Measurements from ENCODE around the gene MELTF.

Gene MELTF

DNA sequence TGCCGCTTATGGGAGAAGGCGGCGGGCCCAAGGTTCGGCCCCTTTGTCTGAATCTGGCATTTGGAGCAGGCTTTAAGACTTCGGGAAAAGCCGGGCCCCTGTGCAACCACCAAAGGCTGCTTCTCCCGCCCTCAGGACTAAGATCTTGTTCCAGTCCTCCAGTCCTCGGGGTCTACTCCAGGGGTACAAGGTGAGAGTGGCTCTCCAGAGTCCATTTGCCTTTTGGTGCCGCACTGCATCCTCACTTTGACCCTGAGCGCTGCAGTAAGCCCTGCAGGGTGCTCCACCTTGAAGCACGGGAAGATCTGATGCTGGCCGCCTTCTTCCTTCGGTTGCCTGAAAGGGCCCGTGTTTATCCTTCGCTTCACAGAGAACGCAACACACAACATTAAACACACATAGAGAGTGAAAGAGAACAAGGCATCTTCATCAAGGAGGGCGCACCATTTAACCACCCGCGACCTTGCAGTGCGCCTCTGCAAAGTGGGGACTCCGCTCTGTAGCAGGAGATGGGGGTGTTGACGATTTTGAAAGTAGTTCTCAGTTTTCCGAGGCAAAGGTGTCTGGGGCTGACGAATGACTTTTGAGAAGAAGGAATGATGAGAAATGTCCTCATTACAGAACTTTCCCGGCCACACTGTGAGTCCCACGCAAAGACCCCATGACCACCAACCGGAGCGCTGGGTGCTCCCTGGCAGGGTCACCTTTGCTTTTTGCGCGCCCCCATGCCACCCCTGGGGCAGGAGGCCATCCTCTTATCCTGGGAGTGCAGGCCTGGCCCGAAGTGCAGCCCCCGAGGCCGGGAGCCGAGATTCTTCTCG is 62.0 kb downstream of the MELTF start:
- TF ChIP-seq, protein P1, sequence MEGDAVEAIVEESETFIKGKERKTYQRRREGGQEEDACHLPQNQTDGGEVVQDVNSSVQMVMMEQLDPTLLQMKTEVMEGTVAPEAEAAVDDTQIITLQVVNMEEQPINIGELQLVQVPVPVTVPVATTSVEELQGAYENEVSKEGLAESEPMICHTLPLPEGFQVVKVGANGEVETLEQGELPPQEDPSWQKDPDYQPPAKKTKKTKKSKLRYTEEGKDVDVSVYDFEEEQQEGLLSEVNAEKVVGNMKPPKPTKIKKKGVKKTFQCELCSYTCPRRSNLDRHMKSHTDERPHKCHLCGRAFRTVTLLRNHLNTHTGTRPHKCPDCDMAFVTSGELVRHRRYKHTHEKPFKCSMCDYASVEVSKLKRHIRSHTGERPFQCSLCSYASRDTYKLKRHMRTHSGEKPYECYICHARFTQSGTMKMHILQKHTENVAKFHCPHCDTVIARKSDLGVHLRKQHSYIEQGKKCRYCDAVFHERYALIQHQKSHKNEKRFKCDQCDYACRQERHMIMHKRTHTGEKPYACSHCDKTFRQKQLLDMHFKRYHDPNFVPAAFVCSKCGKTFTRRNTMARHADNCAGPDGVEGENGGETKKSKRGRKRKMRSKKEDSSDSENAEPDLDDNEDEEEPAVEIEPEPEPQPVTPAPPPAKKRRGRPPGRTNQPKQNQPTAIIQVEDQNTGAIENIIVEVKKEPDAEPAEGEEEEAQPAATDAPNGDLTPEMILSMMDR (conservative IDR thresholded peaks at IDR 0.05; ENCODE audit: low read depth, low read length) = no peak
- no peak for DNase-seq (ENCODE audit: low read depth)
- peak overlapping the region; percentile 64 for H3K4me3 ChIP-seq (ENCODE audit: low read depth, low read length)

DNA sequence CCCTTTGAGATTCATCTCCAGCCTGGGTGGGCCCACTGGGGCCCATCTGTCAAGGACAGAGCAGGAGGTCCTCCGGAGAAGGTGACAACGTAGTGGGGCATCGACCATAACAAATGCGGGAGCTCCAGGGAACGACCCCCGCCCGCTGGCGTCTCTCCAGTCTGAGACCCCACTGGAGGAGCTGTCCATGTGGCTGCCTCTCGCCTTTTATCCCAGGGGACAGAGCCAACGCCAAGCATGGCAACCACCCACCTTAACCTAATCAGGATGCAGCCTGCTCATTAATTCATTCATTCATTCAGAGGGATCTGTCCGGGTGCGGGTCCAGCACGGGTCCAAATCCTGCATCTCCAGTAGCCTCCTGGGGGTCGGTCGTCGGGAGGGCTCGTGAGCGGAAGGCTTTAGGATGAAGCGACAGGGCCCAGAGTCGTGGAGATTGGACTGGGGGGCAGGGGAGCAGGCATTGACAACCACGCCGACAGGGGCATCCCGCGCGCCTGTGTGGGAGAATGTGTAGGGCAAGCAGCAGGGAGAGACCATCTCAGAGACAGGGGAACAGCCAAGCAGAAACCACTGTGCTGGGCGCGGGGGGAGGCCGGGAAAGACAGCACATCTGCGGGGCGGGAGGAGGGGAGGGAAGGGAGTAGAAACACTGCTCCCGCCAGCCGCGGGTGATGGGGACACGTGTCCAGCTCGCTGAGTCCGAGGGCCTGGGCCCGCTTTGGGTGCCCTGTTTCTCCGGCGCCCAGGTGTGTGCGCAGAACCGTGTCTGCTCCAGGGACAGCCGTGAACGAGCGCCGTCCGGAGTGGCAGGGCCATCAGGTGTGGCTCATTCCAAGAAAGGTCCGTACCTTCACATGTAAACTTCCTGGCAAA is 62.9 kb downstream of the MELTF start:
- TF ChIP-seq, protein P1 (conservative IDR thresholded peaks at IDR 0.05; ENCODE audit: low read depth, low read length) = no peak
- peak overlapping the region; percentile 36 for H3K4me3 ChIP-seq (ENCODE audit: low read depth, low read length)
- DNase-seq (ENCODE audit: low read depth) = peak; percentile 56

DNA sequence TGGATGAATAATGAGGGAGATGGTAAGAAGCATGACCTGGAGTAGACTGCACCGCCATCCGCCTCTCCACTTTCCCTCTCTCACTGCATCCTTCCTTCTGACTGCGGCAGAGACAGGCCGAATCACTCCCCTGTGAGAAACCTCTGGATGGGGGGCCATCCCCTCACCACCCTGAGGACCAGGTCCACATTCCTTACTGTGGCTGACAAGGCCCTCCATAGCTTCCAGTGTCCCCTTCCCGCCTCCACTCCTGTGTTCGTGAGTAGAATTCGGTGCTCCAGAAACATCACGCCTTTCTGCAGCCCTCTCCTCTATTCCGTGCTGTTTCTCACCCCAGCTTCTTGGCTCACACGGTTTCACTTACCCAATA is 63.8 kb downstream of the MELTF start:
- no peak for DNase-seq (ENCODE audit: low read depth)
- H3K4me3 ChIP-seq (ENCODE audit: low read depth, low read length) = no peak overlapping the region
- TF ChIP-seq, protein P1 (conservative IDR thresholded peaks at IDR 0.05; ENCODE audit: low read depth, low read length) = no peak

DNA sequence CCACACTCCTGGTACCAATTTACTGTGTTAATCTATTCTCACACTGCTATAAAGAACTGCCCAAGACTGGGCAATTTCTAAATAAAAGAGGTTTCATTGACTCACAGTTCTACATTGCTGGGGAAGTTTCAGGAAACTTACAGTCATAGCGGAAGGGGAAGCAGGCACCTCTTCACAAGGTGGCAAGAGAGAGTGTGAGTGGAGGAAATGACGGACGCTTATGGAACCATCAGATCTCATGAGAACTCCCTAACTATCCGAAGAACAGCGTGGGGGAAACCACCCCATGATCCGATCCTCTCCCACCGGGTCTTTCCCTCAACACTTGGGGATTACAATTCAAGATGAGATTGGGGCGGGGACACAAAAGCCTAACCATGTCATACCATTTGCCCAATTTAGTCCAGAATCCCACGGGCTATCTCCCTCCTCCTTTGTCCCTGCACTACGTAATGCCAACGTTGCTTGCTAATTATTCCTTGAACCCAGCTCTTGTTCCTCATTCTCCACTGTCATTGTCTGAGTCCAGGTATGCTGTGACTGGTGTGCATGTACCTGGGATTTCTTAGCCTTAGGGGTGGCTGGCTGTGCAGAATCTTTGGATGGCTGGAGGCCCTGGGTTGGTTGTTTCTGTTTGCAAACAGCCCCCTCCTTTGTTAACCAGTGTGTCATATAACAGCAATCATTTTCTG is 64.4 kb downstream of the MELTF start:
- DNase-seq (ENCODE audit: low read depth) = no peak
- no peak overlapping the region for H3K4me3 ChIP-seq (ENCODE audit: low read depth, low read length)
- TF ChIP-seq, protein P1 (conservative IDR thresholded peaks at IDR 0.05; ENCODE audit: low read depth, low read length) = no peak

DNA sequence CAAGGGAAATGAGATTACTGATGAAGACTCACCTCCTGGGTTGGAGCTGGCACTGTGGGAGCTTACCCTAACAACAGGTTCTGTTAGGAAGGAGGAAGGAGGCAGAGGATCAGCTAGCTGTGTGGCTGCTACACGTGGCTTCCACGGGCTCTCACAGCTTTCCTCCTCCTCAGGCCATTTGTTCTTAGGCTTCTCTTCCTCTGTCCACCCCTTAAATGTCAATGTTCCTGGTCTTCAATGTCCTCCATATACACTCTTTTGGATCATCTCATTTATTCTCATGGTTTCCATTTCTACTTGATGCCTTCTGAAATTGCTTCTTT is 66.0 kb downstream of the MELTF start:
- TF ChIP-seq, protein P1 (conservative IDR thresholded peaks at IDR 0.05; ENCODE audit: low read depth, low read length) = no peak
- no peak for DNase-seq (ENCODE audit: low read depth)
- no peak overlapping the region for H3K4me3 ChIP-seq (ENCODE audit: low read depth, low read length)

DNA sequence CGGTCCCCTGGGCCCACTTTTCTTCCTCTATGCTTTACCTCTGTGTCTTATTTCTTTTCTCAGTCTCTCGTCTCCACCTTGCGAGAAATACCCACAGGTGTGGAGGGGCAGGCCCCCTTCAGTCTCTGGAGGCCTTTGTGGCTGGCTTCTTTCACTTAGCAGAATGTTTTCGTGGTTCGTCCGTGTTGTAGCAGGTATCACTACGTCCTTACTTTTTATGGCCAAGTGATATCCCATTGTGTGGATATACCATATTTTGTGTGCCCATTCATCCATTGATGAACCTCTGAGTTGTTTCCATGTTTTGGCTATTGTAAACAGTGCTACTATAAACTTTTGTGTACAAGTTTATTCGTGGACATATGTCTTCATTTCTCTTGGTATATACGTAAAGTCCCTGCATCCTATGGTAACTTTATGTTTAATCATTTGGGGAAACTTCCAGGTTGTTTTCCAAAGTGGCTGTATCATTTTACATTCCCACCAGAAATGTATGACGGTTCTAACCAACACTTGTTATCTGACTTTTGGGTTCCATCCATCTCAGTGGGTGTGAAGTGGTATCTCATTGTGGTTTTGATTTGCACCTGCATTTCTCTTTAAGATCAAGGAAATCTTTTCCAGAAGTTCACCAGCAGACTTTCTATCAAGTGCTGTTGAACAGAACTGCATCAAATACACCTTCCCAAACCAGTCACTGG is 66.5 kb downstream of the MELTF start:
- no peak for DNase-seq (ENCODE audit: low read depth)
- H3K4me3 ChIP-seq (ENCODE audit: low read depth, low read length) = no peak overlapping the region
- TF ChIP-seq, protein P1 (conservative IDR thresholded peaks at IDR 0.05; ENCODE audit: low read depth, low read length) = no peak

Data from choroid plexus epithelial cell (primary cell).